Cortex of kidney (tissue), 1 donor: Measurements from ENCODE around the gene KIF27.
"Not testable (repeated sequence)": the region's sequence is repeated elsewhere in the genome, so short reads cannot be mapped to it uniquely, and the experiment has no call there.

Source experiments
- DNase-seq: peaks from one replicate; lab custom pipeline; 2025; lab: John Stamatoyannopoulos, UW

The KIF27 gene

GRCh38 chr9:83815120-83815519 lies 106.1 kb downstream of the KIF27 start:
- DNase-seq = not testable (repeated sequence)

- not testable (repeated sequence) for DNase-seq
Observed at GRCh38 chr9:83809213-83809612, 112.0 kb downstream of the KIF27 start.

GRCh38 chr9:83804454-83804853 lies 116.8 kb downstream of the KIF27 start:
- DNase-seq = not testable (repeated sequence)

GRCh38 chr9:83803941-83804340 lies 117.3 kb downstream of the KIF27 start:
- DNase-seq = not testable (repeated sequence)

- DNase-seq = no peak
Observed at GRCh38 chr9:83800236-83801033, 120.8 kb downstream of the KIF27 start.

- no peak for DNase-seq
Observed at GRCh38 chr9:83794051-83794450, 127.2 kb downstream of the KIF27 start.

- no peak for DNase-seq
Observed at GRCh38 chr9:83792746-83793145, 128.5 kb downstream of the KIF27 start.
